SW480 (cell line): Measurements from ENCODE around the gene TRIM14.
"Not testable (repeated sequence)": the region's sequence is repeated elsewhere in the genome, so short reads cannot be mapped to it uniquely, and the experiment has no call there.

ENCODE experiments used
- DNase-seq: peaks from one replicate; pipeline ENCODE4 v3.0.0-alpha.2; 2016; ENCODE audit warnings: low spot score

The TRIM14 gene

GRCh38 chr9:98046180-98046543, 72.9 kb downstream of the TRIM14 start:
- DNase-seq, result no peak

DNA sequence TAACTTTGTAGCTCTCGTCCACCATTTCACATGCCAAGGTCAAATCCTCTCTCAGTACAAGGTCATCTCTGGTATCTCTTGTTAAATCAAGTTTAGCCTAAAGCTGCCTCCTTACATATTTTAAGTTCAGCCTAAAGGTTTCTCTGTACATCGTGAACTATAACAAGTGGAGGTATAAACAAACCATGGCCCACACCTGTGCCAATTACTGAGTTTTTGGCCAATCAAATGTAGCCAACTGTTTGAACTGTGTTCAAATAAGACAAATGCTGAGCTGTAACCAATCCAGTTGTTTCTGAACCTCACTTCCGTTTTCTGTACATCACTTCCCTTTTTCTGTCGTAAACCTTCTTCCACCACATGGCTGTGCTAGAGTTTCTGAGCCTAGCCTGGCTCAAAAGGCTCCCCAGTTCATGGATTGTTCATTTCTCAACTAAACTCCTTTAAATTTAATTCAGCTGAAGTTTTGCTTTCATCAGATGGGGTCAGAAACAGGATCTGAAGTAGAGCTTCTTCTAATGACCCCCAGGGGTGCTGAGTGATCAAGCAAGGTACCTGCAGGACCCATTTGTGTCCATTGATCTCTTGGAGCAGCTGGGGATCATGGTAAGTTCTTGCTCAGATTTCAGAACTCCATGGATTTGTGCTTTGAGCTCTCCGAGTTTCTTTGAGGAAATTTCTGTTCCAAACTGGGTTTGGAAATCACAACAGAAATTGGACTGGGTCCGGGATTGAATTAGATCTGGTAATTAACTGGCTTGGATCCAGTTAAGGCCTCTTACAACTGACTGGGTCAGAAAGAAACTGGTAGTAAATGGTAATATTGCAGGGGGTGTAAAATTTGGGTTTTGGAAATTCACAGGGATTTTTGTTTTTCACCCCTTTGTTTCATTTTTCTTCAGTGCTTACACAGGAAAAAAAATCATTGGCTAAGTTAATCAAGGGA, 73.5 kb downstream of the TRIM14 start:
- DNase-seq, result no peak

GRCh38 chr9:98043915-98044314, 75.1 kb downstream of the TRIM14 start:
- DNase-seq, result no peak

DNA sequence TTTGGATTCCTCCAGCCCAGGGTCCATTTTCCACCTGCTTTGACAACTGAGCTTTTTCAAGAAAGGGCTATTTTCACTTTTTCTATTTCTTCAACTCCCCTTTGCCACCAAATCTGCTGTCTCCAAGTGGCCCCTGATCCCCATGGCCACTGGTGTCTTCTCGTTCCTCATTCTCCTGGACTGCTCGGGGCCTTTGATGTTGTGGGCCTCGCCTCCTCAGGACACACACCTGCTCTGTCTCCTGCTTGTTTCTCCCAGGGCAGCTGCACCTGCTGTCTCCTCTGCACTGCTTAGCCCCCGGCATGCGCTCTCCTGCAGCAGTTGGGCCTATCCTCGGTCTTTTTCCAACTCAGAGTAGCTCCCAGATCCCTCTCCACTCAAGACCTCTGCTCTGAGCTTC, 78.8 kb downstream of the TRIM14 start:
- DNase-seq, result no peak

DNA sequence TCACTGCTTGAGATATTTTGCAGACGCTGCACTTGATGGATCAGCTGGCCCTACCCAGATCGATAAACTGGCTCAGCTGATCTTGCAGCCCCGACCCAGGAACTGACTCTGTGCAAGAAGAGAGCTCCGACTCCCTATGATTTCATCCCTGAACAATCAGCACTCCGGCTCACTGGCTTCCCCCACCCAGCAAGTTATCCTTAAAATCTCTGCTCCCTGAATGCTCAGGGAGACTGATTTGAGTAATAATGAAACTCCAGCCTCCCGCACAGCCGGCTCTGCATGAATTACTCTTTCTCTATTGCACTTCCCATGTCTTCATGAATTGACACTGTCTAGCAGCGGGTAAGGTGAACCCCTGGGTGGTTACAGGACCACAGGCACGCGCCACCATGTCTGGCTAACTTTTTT, 79.4 kb downstream of the TRIM14 start:
- no peak for DNase-seq

GRCh38 chr9:98038958-98039357, 80.1 kb downstream of the TRIM14 start:
- no peak for DNase-seq

DNA sequence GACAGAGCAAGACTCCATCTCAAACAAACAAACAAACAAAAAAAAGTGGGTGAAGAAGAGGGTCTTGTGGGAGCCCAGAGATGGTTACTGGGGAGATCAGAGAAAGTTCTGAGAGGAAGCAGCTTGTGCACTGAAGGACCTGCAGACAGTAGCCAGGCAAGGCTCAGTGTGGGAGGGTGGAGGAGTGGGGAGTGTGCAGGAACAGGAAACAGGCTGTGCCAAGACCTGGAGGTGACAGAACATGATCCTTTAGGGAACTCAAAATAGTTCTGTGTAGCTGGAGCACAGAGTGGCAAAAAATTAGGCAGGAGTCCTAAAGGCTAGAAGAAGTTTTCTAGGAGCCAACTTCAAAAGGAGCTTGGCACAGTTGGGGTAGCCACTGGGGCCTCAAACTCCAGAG, 81.7 kb downstream of the TRIM14 start:
- no peak for DNase-seq

DNA sequence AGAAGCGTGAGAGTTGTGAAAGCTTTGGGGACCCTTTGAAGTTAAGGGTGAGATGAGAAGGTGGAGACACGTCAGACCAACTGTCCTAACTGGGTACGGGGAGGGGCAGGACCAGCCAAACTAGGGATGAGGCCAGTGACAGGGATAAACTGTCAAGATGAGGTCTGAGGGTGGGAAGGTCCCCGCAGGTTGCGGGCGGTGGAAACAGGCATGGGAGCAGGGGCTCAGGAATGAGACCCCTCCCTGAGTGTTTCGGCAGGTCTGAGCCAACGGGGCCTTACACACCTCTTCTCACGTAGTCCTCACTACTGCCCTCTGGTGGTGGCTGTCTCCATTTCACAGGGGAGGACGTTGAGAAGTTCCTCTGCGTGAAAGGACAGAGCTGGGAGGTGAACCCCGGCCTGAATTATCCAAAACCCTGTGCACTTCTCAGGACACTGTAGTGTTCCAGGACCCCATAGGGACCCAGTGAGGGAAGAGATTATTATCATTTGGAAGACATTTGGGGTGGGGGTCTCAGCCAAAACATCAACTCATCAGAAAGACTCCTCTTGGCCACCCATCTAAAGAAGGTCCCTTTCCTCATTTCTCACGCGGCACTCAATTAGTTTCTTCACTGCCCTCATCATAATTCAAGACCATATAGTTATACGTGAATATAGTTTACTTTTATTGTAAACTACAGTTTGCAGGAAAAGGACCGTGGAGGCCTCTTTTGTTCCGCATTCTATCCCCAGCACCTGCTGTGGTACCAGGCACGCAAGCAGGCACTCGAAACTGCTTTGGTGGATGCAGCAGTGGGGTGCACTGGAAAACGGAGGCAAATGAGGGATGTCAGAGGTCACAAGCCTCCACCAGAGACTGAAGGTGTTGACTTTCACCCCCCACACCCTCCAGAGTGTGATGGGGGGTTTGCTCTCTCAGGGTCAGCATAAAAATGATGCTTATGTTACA, 84.2 kb downstream of the TRIM14 start:
- peak; percentile 40 for DNase-seq

- no peak for DNase-seq
Observed at GRCh38 chr9:98031935-98032334, 87.1 kb downstream of the TRIM14 start.

DNA sequence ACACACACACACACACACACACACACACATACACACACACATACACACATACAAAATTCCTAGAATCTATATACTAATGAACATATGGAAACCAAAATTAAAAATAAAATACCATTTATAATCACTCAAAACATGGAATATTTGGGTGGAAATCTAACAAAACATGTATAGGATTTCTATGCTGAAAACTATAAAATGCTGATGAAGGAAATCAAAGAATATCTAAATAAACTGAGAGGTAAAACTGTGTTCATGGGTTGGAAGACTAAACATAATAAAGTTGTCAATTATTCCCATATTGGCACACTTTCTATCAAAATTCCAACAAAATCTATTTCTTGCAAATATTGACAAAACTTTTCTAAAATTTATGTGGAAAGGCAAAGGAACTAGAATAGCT, 87.9 kb downstream of the TRIM14 start:
- no peak for DNase-seq

GRCh38 chr9:98024702-98025101, 94.3 kb downstream of the TRIM14 start:
- DNase-seq, result no peak

DNA sequence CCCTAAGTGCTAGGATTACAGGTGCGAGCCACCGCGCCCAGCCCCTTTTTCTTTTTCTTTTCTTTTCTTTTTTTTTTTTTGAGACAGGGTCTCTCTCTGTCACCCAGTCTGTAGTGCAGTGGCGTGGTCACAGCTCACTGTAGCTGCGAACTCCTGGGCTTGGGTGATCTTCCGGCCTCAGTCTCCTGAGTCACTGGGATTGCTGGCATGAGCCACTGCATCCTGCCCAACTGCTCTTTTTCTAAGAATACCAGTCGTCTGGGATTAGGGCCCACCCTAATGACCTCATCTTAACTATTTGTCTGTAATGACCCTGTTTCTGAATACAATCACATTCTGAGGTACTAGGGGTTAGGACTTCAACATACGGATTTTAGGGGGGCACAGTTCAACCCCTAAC, 96.6 kb downstream of the TRIM14 start:
- no peak for DNase-seq

GRCh38 chr9:98021306-98022040, 97.5 kb downstream of the TRIM14 start:
- DNase-seq, result no peak

- DNase-seq, result no peak
Observed at GRCh38 chr9:98020476-98021145, 98.4 kb downstream of the TRIM14 start.

- not testable (repeated sequence) for DNase-seq
Observed at GRCh38 chr9:98019869-98020268, 99.2 kb downstream of the TRIM14 start.
